Inflammatory macrophage treated with lipopolysaccharide for 1 hour (primary cell): ENCODE data around the gene SURF4.

Experiments used
- DNase-seq, 2 donors: peaks; one replicate each; pipeline ENCODE4 v3.0.0-alpha.2; 2020 to 2022

SURF4 gene

DNA sequence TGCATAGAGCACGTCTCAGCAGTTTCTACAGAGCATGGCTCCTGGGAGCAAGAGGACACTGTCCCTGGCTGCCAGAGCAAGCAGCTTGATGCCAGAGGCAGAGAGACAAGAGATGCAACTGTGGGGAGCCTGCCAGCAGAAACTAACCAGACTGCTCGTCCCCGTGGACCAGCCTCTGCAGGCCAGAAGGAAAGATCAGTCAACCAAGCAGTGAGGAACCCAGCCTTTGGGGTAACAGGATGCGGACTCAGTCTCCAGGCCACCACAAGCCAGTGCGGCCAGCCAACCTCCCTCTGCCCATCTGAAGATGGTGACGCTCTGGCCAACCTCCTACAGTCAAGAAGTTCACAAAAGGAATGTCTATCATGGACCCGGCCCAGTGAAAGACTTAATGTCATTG is 3.7 kb downstream of the SURF4 start:
- no peak for DNase-seq

DNA sequence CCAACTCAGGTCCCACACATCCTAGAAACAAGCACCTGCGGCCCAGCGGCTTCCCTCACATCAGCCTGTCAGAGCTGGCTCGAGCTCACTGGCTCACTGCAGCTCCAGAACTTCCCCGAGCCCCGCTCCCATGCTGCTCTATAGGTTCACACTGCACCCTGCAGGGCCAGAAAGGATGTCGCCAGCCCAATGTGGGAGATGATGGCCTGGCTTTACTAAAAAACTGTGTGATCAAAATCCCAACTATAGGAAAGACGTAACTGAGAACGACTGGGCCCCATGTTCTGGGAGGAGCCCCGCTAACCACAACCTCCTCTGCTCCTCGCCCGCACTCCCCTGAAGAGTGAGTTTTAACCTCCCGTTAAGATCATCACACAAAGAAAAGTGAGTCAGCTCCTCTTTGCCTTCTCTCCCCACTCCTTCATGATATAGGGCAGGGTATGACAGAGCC is 4.6 kb downstream of the SURF4 start:
- peak in 1 of 2 donors; percentile 8 for DNase-seq

DNA sequence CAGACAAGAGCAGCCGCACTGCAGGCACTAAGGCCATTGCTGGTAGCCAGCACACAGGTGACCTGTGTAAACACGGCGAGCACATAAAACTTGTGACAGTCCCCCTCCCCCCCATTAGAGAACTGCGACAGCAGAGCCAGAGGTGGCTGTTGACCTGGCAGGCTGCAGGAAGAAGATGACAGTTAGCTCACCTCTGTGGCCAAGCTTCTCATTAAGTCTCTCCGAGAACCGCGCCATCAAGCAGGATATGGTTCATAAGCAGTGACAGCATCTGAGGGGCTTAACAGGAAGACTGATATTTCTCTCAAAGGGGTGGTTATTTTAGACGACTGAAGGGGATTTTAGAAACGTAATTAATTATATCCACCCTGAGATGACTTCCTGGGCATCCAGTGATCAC is 5.2 kb downstream of the SURF4 start:
- DNase-seq = no peak

DNA sequence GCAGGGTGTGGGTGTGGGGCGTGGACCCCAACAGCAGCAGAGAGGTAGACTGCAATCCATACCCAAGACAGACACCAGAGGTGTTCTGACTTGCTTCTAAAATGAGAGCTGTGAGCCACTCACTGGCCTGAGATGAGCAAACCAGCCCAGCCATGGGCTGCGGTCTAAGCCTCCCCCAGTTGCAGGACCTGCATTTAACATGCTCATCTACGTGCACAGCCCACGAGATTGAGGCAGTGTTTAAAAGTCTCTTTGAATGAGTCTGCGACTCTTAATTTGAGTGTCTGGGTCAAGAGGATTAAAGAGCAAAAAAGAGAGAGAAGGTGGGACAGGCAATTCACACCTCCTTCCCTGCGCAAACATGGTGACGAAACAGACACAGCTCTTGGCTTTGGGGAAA is 5.9 kb downstream of the SURF4 start:
- DNase-seq = no peak

DNA sequence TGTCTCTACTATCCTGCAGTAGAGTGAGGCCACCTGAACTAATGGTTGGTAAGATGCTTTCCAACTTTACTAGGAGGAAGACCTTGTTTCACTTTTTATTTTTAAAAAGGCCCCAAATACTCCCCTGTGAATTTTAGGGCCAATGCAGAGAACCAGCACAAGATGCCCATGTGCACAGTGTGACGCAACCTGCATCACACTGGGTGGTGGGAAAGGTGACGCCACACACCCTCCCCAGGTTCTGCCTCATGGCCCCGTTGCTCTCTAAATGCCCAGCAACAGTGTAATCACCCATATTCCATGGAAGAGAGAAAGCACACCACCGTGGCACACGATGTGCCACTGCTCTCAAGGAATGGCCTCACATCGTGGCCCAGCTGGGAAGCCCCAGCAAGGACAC is 6.4 kb downstream of the SURF4 start:
- no peak for DNase-seq

DNA sequence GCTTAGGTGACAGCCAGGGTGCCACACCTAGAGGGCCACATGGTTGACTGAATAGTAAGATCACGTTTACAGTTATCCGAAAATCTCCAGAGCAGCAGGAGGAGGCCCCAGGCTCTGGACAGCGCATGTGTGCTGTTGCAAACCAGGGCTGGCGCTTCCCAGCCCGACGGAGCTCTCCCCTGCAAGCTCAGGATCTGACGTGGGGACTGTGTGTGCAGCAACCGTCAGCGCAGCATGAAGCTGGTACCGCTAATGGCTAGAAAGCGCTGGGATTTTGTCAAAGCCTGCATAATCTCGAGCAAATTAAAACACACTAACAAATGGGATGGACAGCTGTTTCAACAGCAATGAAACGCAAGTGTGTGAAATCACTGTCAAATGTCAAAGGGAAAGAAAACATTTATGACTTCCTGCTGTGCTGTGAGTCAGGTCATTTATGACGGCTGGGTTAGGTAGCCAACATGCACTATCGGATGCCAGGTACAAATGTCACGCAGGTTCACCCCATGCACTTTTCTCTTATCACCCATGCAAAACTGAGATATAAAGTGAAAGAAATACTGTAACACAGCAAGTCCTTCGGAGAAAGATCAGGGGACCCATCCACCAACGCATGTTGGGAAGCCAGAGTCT is 7.5 kb downstream of the SURF4 start:
- no peak for DNase-seq

DNA sequence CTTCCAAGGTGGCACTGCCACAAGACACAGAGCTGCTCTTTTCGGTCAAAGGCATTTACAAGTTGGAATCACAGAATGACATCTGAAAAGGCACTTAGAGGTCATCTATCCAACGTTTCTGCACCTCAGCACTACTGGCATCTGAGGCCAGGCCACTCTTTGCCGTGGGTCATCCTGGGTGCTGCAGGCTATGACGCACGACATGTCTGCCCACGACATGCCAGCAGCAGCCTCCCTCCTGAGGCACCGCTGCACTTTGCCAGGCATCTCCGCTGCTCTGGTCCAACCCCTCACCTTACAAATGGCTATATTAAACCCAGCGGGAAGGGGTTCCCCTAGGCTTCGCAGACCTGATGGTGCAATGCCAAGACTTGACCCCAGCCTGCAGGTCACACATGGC is 8.1 kb downstream of the SURF4 start:
- no peak for DNase-seq

DNA sequence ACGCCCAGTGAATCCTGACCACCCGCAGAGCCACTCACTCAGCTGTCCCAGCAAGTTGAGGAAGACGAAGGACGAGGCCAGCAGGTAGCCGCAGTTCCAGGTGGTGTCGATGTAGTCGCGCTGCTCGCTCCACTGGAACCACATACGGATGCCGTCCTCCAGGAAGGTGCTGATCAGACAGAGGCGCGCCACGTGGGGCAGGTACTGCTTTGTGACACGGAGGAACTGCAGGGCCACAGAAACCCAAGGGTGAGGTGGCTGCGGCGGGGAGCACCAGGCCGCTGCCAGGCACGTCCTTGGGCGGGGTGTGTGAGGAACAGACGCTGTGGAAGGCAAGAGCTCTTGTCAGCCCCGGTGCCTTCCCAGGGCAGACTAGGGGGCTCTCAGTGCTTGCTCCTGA is 8.6 kb downstream of the SURF4 start:
- no peak for DNase-seq

DNA sequence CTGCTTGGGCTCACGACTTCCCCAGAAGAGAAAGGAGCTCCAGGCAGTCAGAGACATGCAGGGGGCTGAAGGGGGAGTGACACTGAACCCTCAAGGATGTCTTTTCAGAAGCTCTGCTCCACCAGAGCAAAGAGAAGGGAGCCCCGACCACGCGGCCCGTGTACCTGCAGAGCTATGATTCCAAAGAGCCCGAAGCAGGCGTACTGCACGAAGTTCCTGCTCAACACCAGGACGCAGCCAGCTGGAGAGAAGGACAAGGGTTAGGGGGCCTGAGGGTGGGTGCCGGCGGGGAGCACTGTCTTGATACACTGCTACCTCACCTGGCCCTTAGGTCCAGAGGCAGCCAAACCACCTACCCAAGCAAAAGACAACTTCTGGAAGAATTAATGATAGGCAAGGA is 9.4 kb downstream of the SURF4 start:
- DNase-seq = no peak

DNA sequence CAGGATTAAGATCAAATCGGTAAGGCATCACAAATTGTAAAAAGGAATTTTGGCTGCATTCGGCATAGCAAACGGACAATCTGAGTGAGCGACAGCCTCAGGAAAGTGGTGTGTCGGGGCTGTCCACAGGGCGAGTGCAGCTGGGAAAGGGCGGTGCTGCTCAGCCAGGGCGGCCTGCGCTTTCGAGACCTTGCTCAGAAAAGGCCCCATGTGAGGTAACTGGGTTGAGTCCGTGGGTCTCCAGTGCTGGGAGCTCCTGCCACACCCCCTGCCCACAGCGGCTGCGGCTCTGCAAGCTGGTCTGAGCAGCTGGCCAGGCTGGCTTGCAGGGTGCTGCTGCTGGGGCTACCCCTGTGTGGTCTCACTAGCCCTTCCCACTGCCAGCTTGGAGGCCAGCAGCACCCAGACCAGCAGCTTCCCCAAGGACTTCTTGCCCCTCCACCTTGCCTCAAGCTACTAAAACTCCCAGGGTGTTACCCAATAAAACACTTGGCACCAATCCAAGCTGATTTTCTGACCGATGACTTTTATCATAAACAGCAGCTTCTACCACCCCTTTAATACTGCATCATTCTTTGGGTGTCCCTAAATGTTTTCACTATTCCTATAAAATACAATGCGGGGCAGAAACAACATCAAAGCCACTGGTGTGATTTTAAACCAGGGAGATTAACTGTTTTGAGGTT is 13.4 kb downstream of the SURF4 start:
- DNase-seq = no peak

DNA sequence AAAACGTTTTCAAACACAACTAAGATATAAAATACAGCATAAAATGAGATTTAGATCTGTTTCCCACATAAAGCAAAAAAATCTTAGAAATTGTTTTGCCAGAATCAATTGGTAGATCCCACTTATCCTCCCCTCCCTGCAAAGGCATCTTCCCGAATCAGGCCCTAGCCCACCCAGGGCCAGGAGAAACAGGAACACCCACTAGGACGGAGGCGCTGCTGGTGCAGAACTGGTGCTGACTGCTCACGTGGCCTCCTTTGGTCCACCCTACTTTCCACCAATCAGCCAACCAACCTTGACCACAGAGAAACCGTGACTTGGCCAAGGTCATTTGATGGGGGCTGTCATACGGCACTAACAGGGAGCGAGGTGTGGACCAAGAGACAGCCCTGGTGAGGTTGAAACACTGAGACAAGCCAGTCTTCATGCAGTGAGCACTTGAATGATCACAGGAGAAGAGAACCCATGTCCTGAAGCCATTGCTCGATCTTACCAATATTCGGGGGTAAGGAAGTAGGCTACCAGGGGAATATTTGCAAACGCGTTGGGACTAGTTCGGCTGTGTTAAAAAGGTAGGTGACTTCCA is 14.3 kb downstream of the SURF4 start:
- no peak for DNase-seq

DNA sequence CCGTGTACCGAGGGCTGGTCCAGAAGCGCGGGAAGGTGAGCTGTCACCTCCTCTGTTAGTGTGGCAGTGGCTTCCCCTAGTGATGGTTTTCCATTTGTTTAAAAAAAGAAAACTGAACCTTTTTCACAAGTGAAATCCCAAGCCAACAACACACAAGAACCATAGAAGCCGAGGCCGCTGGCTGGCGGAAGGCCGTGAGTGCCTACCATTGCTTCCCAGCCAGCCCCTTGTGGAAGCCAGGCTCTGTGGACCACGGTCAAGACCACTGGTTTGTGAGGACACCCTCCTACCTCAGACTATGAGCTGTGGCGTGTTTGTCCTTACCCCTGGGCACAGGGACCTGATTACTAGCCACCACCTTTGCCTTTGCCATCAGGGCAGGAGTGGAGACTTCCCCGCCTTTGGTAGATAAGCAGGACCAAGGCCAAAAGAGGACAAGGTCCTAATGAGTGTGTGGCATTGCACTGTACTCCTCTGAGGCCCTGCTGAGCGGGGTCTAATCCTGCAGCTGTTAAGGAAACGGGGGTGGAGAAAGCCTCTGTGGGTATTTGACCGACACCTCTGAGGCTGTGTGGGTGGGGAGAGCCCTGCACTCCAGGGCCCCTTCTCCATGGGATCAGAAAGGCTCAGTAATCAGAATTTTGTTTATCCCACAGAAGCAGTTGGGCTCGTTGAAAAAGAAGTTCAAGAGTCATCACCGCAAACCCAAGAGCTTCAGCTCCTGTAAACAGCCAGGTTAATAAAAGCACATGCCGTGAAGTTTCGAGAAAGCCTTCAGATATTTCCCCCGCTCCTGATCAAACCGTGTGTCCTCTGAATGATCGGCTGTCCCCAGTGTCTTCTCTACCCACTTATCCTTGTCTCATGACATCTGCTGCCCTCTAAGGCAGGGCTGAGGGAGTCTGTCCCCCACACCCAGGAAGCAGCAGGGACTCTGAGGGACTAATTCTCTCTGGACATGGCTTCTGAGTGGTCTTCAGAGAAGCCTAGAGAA is 15.2 kb downstream of the SURF4 start:
- no peak for DNase-seq

DNA sequence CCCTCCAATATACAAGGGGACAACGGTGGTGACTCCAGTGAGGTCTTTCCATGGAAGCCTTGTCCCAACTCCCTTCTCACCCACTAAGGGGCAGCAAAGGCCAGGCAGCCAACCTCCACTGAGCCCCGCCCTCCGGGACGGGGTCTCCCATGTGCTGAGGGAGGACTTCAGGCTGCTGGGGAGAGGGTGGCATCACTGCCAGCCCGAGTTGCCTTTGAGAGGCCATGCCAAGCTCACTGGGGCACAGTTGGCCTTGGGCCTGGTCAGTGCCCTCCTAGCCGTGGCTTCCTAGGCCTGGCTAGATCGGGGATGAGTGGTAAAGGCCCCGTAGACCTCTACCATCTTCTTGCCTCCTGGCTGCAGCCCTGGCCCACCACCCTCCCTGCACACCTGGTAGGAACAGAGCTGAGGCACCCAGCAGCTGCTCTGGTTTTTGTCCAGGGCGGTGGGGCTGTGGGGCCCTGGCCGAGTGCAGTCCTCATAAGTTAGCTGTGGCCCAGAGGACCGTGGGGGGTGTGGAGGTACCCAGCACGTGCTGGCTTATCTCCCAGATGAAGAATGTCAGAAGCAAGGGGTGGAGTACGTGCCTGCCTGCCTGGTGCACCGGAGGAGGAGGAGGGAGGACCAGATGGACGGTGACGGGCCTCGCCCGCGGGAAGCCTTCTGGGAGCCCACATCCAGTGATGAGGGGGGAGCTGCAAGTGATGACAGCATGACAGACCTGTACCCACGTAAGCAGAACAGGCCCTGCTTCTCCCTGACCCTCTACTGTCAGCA is 16.3 kb downstream of the SURF4 start:
- no peak for DNase-seq

DNA sequence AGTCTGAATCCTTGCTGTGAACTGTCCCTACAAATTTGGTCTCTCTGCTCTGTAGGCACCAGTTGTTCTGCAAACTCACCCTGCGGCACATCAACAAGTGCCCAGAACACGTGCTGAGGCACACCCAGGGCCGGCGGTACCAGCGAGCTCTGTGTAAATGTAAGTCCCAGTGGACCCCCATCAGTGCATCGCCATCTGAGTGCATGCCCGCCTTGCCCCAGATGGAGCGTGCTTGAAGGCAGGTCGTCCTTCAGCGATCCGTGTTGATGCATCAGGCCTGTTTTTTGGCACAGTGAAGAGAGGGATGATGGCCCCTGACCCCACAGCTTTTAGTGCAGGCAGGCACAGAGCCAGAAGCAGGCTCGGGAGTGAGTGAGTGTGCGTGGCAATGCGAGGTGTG is 18.2 kb downstream of the SURF4 start:
- no peak for DNase-seq

DNA sequence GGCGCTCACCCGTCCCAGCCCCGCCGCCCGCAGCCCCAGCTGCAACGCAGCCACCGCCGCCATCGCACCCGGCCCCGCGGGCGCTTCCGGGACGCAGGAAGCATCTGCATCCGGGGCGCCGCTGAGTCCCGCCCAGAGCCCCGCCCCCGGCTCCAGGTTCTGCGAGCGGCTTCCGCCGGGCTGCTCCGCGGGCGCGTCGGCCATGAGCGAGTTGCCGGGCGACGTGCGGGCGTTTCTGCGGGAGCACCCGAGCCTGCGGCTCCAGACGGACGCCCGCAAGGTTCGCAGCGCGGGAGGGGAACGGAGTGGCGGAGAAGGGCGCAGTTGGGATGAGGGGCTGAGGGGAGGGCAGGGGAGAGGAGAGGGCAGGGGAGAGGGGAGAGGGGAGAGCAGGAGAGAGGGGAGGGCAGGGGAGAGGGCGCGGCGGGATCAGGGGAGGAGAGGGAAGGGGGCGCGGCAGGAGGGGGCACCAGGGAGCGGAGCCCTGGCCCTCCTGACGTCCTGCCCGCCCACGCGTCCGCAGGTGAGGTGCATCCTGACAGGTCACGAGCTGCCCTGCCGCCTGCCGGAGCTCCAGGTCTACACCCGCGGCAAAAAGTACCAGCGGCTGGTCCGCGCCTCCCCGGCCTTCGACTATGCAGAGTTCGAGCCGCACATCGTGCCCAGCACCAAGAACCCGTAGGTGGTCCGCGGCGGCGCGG is 19.3 kb downstream of the SURF4 start, which contains the start of the genes SURF1 and SURF2:
TSS of gene SURF1 (minus strand) at position 97 of the 701 bp plus-strand sequence. CDS start at position 63, 34 bp downstream.
TSS of gene SURF2 (plus strand) at position 160 of the 701 bp plus-strand sequence. CDS start at position 203, 43 bp downstream.
- peak; percentile 78 to 89 for DNase-seq

DNA sequence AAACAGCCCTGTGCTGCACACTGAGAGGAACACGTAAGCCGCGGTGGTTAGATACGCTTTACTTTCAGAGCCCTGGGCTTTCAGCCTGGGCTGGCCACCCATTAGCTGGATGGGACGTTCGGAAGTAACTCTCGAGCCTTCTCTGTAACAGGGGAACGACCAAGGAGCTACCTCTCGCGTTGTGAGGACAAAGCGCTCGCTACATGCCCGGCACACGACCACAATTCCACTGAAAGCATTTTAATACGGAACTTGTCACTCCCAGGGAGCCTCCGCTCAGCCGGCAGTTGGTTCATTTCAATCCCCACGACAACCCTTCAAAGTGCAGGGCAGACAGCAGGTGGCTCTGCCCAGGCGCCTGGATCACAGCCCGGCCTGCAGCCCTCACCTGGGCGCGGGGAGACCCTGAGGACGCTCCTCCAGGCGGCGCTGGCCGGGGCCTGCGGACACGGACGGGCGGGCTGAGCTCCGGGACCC is 19.9 kb downstream of the SURF4 start:
- DNase-seq = no peak

DNA sequence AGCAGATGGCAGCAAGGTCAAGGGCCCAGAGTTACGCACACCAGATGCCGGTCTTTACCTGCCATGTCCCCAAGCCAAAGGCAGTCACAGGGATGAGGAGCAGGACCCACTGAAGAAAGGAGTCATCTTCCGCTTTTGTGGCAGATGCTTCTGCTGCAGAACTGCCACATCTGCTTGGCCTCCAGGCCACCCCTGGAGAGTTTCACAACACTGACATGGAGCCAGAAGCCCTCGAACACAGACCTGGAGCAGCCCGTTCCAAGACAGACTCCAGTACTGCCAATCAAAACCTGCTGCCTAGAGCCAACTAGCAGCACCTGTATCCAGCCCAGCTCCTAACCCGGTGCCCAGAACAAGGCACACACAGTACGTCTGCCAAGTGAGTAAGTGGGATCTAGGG is 21.1 kb downstream of the SURF4 start:
- DNase-seq = no peak

DNA sequence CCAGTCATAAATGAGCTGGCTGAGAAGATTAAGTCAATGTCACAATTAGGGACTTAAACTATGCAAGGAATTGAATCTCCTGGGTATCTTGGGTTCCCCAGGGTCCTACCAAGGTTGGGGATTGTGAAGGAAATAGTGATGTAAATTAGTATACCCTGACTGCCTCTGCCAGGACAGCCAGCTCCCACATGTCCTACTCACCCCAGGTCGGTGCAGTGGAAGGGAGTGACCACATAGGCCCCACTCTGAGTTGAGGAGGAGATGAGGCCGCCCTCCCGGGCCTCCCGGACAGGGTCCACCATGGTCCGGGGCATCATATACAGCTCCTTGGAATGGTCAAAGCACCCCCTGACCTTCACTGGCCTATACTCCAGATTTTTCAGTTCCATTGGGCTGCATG is 22.3 kb downstream of the SURF4 start:
- DNase-seq = no peak

DNA sequence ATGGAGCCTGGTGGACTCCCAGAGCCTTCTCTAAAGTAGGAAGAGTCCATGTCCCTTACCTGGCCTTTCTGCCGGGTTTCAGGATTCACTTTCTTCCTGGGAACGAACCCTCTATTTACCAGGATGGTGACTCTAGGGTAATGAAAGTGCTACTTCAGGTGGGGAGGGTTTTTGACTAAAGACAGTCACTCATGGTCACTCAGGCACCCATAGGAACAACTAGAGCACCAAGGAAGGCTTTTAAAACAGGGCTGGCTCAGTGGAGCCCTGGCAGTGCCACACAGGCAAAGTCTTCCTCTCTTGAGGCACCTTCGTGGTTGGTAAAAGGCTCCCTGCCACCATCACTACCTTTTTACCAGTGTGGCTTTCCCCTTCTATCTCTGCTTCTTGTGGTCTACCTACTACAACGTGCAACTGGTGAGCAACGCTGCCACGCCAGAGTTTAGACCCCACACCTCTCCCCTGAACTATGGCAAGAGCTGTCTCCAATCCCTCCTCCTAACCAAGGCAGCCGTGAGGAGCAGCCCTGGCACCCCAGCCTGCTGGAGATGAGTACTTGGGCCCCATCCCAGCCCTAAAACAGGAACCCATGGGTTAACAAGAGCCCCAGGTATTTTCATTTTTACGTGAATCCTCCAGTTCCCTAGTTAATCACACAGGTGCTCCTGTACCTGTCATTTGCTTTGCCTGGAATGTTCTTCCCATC is 23.1 kb downstream of the SURF4 start:
- DNase-seq = no peak

DNA sequence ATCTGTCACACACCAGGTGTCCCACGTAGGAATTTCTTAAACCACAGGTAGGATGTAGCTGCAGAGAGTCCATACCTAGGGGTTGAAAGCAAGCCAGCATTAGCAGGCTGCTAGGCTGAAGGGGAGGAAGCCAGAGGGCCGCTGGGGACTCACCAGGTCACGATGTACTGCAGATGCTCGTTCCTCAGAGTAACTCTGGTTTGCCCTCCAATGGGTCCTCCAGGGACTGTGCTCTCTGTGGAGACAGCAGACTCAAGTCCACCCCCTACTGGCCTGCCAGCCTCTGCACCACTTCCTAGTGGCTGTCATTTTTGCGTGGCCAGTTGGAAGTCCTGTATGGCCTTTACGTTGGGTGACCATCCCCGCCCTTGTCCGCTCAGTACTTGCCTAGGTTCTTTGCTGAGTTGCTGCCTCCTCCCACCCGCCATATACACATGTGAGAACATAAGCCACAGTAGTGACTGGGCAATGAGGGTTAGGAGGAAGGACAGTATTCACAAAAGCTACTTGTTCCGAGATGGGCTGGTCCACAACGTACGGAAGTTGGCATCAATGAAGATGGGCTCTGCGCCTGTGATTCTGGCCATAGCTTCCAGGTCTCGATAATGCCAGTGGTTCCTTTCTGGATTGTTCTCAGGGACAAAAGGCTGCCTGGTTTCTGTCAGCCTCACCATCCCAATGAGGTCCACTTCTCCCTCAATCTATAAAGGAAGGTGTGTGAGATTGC is 23.8 kb downstream of the SURF4 start:
- peak; percentile 63 to 71 for DNase-seq
